Mucosa of stomach (tissue), 1 donor: ENCODE measurements around the gene ZC3H18.

Experiments used
- H3K27me3 ChIP-seq: one replicate; pipeline ENCODE4 v1.7.0; 2013; ENCODE audit warnings: mild to moderate bottlenecking, low read length; ENCODE audit not compliant: control insufficient read depth, insufficient read depth
- H3K36me3 ChIP-seq: one replicate; pipeline ENCODE4 v1.7.0; 2013; ENCODE audit warnings: low read length; ENCODE audit not compliant: control insufficient read depth, insufficient read depth
- H3K4me1 ChIP-seq: one replicate; pipeline ENCODE4 v1.7.0; 2013; ENCODE audit warnings: mild to moderate bottlenecking, low read length; ENCODE audit not compliant: control insufficient read depth, insufficient read depth
- H3K4me3 ChIP-seq: one replicate; pipeline ENCODE4 v1.7.0; 2013; ENCODE audit warnings: low read length
- H3K9ac ChIP-seq: one replicate; pipeline ENCODE4 v1.7.0; 2013; ENCODE audit warnings: mild to moderate bottlenecking, low read length, moderate library complexity
- H3K9me3 ChIP-seq: one replicate; pipeline ENCODE4 v1.7.0; 2013; ENCODE audit warnings: mild to moderate bottlenecking, low read length, moderate library complexity; ENCODE audit not compliant: control insufficient read depth
- donor health status: Pancreatic carcinoma.

The ZC3H18 gene

DNA sequence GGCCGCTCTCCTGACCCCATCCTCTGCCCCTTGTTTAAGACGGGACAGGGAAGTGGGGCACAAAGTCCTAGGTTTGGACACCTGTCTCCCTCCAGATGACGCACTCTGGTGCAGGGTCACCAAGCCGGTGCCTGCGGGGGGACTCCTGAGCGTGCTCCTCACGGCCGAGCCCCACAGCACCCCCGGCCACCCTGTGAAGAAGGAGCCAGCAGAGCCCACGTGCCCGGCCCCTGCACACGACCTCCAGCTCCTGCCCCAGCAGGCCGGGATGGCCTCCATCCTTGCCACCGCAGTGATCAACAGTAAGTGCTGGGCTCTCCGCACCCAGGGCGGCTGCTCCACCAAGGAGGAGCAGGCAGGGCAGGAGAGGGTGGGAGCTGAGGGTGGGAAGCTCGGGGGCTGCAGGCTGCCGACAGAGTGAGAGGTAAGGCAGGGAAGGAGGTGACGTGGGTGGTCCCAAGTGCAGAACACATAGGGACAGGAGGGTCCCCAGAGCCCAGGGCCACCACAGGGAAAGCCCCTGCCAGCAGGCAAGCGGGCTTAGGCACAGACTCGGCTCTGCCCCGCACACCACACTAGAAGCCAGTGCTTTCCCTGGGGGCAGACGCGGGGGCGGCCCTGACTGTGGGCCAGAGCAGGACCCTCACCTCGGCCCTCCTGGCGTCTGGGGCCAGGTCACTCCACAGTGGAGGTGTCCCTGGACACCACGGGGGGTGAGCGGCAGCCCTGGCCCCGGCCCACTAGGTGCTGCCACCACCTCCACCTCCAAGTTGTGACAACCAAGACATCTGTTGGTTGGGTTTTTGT, 42.1 kb upstream of the ZC3H18 start:
- Histone ChIP-seq H3K4me1 (peaks cover 47% of the 10 kb centered on the region), H3K36me3 (peaks cover 8% of the 10 kb centered on the region), H3K27me3 (no peaks in the 10 kb centered on the region), H3K9me3 (no peaks in the 10 kb centered on the region), H3K4me3 (no peak overlapping the region), H3K9ac (no peak overlapping the region)

GRCh38 chr16:88528902-88529318, 41.3 kb upstream of the ZC3H18 start:
- H3K9me3 ChIP-seq, result no peaks in the 10 kb centered on the region
- no peak overlapping the region for H3K4me3 ChIP-seq
- H3K9ac ChIP-seq, result no peak overlapping the region
- peaks cover 39% of the 10 kb centered on the region for H3K4me1 ChIP-seq
- H3K36me3 ChIP-seq, result peaks cover 8% of the 10 kb centered on the region
- H3K27me3 ChIP-seq, result no peaks in the 10 kb centered on the region

GRCh38 chr16:88529596-88529995, 40.6 kb upstream of the ZC3H18 start:
- peaks cover 8% of the 10 kb centered on the region for H3K36me3 ChIP-seq
- no peak overlapping the region for H3K9ac ChIP-seq
- H3K4me1 ChIP-seq, result peaks cover 32% of the 10 kb centered on the region
- H3K9me3 ChIP-seq, result no peaks in the 10 kb centered on the region
- no peaks in the 10 kb centered on the region for H3K27me3 ChIP-seq
- H3K4me3 ChIP-seq, result no peak overlapping the region

DNA sequence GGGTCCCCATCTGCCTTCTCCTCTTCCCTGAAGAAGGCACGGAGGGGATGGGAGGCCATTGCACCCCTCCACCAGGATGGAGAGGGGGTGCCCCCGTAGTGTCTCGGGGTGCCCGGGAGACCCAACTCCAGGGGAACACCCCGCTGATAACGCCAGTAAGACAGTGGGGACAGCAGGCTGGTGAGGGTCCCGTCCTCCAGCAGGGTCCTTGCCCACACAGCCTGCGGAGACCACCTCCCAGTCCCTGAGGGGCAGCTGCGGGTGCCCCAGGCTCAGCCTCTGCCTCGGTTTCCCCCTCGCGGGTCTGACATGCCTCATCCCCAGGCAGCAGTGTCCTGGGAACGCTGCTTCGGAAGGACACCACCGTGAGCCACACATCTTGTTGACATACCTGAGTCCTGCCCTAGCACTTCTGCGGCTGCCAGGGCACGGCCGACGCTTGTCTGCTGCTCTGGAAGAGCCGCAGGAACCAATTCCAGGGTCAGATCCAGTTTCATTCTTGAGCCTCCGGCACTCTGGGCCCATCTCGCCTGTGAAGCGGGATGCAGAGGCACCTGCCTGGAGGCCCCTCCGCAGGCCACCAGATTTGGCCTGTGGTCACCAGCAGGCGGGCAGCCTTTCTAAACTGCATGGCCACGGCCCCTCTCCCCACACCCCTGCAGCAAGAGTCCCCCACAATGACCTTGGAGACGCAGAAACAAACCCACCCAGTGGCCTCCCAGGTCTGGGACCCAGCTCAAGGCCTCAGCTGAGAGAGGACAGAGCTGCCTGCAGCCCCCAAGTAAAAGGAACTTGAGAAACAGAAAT, 39.9 kb upstream of the ZC3H18 start:
- Histone ChIP-seq H3K27me3 (no peaks in the 10 kb centered on the region), H3K4me1 (peaks cover 25% of the 10 kb centered on the region), H3K9ac (no peak overlapping the region), H3K36me3 (peaks cover 8% of the 10 kb centered on the region), H3K4me3 (no peak overlapping the region), H3K9me3 (no peaks in the 10 kb centered on the region)

- Histone ChIP-seq H3K4me1 (peaks cover 20% of the 10 kb centered on the region), H3K9ac (no peak overlapping the region), H3K27me3 (no peaks in the 10 kb centered on the region), H3K9me3 (no peaks in the 10 kb centered on the region), H3K4me3 (no peak overlapping the region), H3K36me3 (peaks cover 8% of the 10 kb centered on the region)
Measured at GRCh38 chr16:88530858-88531203, 39.4 kb upstream of the ZC3H18 start.

- Histone ChIP-seq H3K27me3 (no peaks in the 10 kb centered on the region), H3K4me1 (peaks cover 19% of the 10 kb centered on the region), H3K9ac (no peak overlapping the region), H3K4me3 (no peak overlapping the region), H3K36me3 (peaks cover 8% of the 10 kb centered on the region), H3K9me3 (no peaks in the 10 kb centered on the region)
Measured at GRCh38 chr16:88531346-88531745, 38.9 kb upstream of the ZC3H18 start.

DNA sequence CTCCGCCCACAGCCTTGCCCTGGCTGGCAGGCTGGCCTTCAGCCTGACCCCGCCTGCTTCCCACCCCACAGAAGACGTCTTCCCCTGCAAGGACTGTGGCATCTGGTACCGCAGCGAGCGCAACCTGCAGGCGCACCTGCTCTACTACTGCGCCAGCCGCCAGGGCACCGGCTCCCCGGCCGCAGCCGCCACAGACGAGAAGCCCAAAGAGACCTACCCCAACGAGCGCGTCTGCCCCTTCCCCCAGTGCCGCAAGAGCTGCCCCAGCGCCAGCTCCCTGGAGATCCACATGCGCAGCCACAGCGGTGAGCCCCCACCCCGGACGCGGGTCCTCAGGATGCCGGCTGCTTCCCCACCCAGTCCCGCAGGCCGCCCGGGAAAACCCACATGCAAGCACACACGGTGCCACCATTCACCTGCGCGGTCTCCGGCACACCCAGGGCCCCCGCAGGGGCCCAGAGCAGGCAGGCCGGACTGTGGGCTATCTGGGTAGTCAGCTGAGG, 38.2 kb upstream of the ZC3H18 start:
- Histone ChIP-seq H3K36me3 (peaks cover 8% of the 10 kb centered on the region), H3K4me1 (peaks cover 19% of the 10 kb centered on the region), H3K27me3 (no peaks in the 10 kb centered on the region), H3K4me3 (no peak overlapping the region), H3K9ac (no peak overlapping the region), H3K9me3 (no peaks in the 10 kb centered on the region)

DNA sequence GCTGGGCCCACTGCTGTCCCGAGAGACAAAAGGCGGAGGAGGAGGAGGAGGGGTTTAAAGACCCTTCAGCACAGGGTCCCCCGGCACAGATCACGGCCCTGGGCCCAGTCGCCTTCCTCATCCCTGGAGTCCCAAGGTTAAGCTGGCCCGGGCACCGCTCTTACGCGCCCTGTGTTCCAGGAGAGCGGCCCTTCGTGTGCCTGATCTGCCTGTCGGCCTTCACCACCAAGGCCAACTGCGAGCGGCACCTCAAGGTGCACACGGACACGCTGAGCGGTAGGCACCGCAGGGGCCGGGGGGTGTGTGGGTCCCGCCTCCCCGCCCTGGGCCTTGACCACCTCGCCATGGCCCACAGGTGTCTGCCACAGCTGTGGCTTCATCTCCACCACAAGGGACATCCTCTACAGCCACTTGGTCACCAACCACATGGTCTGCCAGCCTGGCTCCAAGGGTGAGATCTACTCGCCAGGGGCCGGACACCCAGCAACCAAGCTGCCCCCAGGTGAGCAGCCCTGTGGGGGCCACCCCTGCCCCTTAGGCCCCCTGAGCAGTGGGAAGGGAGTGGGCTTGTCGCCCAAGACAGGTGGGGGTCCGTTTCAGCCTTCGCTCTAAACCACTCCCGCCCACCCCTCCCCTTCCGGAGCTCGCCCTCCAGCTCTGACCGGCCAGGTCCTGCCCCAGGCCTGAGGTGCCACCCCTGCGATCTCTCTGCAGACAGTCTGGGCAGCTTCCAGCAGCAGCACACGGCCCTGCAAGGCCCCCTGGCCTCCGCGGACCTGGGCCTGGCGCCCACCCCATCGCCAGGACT, 37.6 kb upstream of the ZC3H18 start:
- H3K9ac ChIP-seq, result no peak overlapping the region
- H3K27me3 ChIP-seq, result no peaks in the 10 kb centered on the region
- no peak overlapping the region for H3K4me3 ChIP-seq
- H3K4me1 ChIP-seq, result peaks cover 14% of the 10 kb centered on the region
- no peaks in the 10 kb centered on the region for H3K9me3 ChIP-seq
- peaks cover 8% of the 10 kb centered on the region for H3K36me3 ChIP-seq

DNA sequence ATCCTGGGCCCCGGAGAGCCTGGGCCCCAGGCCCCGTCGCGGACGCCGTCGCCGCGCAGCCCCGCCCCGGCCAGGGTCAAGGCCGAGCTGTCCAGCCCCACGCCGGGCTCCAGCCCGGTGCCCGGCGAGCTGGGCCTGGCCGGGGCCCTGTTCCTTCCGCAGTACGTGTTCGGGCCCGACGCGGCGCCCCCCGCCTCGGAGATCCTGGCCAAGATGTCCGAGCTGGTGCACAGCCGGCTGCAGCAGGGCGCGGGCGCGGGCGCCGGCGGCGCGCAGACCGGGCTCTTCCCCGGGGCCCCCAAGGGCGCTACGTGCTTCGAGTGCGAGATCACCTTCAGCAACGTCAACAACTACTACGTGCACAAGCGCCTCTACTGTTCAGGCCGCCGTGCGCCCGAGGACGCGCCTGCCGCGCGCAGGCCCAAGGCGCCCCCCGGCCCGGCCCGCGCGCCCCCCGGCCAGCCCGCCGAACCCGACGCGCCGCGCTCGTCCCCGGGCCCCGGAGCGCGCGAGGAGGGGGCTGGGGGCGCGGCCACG, 36.8 kb upstream of the ZC3H18 start:
- H3K4me3 ChIP-seq, result no peak overlapping the region
- H3K27me3 ChIP-seq, result peaks cover 4% of the 10 kb centered on the region
- no peaks in the 10 kb centered on the region for H3K9me3 ChIP-seq
- peaks cover 8% of the 10 kb centered on the region for H3K36me3 ChIP-seq
- no peak overlapping the region for H3K9ac ChIP-seq
- peaks cover 13% of the 10 kb centered on the region for H3K4me1 ChIP-seq

DNA sequence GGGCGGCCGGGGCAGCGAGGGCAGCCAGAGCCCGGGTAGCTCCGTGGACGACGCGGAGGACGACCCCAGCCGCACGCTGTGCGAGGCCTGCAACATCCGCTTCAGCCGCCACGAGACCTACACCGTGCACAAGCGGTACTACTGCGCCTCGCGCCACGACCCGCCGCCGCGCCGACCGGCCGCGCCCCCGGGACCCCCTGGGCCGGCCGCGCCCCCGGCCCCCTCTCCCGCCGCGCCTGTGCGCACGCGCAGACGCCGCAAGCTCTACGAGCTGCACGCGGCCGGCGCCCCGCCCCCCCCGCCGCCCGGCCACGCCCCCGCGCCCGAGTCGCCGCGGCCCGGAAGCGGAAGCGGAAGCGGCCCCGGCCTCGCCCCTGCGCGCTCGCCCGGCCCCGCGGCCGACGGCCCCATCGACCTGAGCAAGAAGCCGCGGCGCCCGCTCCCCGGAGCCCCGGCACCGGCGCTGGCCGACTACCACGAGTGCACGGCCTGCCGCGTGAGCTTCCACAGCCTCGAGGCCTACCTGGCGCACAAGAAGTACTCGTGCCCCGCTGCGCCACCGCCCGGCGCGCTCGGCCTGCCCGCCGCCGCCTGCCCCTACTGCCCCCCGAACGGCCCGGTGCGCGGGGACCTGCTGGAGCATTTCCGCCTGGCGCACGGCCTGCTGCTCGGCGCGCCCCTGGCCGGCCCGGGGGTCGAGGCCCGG, 36.1 kb upstream of the ZC3H18 start:
- Histone ChIP-seq H3K9me3 (no peaks in the 10 kb centered on the region), H3K27me3 (peaks cover 8% of the 10 kb centered on the region), H3K4me3 (no peak overlapping the region), H3K4me1 (peaks cover 18% of the 10 kb centered on the region), H3K36me3 (peaks cover 7% of the 10 kb centered on the region), H3K9ac (no peak overlapping the region)

DNA sequence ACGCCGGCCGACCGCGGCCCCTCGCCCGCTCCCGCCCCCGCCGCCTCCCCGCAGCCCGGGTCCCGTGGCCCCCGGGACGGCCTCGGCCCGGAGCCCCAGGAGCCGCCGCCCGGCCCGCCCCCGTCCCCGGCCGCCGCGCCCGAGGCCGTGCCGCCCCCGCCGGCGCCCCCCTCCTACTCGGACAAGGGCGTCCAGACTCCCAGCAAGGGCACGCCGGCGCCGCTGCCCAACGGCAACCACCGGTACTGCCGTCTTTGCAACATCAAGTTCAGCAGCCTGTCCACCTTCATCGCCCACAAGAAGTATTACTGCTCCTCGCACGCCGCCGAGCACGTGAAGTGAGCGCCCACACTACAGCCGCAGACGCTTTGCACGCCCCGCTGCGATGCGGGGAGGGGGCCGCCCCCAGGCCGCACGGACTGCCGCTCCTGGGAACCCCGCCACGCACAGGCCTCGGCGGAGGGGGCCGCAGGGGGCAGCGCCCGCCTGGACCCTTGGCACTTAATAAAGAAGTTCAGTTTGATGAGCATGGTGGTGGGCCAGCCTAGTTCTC, 35.5 kb upstream of the ZC3H18 start:
- peaks cover under 1% of the 10 kb centered on the region for H3K36me3 ChIP-seq
- no peak overlapping the region for H3K9ac ChIP-seq
- no peak overlapping the region for H3K4me3 ChIP-seq

More for the DNA sequence above, 35.5 kb upstream of the ZC3H18 start:
- peaks cover 14% of the 10 kb centered on the region for H3K27me3 ChIP-seq
- peaks cover 24% of the 10 kb centered on the region for H3K4me1 ChIP-seq
- H3K9me3 ChIP-seq, result no peaks in the 10 kb centered on the region
